Fibroblast of skin of right biceps (primary cell): ENCODE results near the gene INHBE.

ENCODE experiments used
- DNase-seq: peaks from one replicate; pipeline ENCODE4 v3.0.0-alpha.2; 2013

INHBE gene

DNA sequence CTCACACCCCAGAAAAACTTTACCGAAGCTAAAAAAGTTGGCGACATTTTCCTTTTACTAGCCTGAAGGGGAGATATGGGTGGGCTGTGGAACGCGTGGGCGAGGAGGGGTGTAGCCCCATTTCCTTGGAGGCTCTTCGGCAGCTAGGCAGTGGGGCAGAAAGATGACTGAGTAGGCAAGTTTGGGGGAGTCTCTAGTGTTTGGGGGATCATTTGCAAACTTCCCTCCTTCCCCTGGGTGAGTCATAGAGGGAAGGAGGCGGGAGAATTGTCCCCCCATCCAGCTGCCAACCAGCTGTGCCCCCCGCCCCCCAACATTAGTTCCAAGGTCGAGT, 6.8 kb downstream of the INHBE start:
- no peak for DNase-seq

DNA sequence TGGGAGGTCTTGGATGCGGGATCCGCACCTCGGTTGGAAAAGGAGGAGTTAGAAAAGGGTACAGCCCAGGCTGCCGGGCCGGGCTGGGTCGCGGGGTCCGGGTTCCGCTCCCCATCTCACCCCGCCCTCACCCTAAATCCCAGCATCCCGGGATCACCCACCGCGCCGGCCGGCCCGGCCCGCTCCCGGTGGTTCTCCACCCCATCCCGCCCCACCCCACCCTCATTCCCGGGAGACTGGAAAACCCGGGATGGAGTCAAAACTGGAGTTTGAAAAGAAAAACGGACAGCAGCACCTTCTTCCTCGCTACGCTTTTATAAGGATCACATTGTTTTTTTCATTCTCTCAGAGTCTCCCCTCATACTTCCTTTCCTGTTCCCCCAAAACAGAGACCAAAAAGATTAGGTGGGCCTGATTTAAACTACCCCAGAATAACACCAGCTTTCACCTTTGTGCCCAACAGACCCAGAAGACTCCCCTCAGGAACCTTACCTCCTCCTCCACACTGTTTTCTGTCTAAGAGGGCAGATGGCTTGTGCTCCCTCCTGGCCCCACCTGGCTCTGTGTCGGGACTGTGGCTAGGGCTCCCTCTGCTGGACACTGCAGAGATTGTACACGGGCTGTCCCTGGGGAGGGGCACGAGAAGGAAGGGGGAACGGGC, 7.3 kb downstream of the INHBE start:
- DNase-seq = peak; percentile 93

DNA sequence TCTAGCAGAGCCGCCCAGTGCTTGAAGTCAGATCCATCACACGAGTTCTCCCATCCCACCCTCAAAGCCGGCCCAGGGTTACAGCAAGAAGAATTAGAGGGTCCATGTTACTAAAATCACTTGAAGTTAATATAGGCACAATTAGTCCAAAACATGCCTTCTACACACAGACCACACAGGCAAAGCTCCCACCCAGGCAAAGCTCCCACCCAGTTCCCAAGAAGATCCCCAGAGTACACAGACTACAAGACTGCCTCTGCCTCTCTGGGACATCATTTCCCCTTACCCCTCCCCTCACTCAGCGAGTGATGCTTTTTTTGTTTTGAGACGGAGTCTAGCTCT, 7.8 kb downstream of the INHBE start:
- no peak for DNase-seq

DNA sequence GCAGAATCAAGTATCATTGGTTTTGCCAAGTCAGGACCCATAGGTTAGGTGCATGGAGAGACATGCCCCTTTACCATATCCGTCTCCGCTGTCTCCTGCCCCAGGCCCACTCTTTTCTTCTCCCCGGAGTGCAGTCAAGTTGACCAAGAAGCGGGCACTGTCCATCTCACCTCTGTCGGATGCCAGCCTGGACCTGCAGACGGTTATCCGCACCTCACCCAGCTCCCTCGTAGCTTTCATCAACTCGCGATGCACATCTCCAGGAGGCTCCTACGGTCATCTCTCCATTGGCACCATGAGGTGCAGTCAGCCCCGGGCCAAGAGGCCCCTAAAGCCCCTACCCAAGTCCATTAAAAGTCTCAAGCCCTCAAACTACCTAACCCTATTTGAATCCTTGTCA, 9.5 kb downstream of the INHBE start:
- DNase-seq = no peak

DNA sequence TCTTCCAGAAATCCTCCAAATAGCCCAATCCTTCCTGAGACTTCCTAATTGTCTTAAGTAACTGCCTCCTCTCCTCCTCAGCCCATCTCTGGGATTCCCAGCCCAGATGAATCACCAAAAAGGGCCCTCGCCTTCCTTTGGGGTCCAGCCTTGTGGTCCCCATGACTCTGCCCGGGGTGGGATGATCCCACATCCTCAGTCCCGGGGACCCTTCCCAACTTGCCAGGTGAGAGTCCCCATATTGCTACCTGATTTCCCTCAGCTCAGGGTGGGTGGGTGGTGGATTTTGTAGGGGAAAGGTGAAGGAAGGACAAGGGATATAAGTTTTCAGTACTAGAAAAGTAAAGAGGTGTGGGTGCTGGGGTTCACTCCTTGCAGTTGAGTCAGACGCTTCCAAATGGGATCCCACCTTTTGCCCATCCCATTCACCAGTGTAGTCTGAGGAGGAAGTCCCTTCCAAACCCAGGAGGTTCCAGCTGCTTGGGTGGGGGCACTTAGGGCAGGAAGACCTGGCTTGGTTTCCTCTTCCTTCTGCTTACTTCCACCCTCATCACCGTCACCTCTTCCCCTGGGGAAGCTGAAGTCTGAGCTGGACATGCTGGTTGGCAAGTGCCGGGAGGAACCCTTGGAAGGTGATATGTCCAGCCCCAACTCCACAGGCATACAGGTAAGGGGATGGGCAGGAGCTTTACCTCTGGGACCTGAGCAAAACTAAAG, 10.1 kb downstream of the INHBE start:
- no peak for DNase-seq

DNA sequence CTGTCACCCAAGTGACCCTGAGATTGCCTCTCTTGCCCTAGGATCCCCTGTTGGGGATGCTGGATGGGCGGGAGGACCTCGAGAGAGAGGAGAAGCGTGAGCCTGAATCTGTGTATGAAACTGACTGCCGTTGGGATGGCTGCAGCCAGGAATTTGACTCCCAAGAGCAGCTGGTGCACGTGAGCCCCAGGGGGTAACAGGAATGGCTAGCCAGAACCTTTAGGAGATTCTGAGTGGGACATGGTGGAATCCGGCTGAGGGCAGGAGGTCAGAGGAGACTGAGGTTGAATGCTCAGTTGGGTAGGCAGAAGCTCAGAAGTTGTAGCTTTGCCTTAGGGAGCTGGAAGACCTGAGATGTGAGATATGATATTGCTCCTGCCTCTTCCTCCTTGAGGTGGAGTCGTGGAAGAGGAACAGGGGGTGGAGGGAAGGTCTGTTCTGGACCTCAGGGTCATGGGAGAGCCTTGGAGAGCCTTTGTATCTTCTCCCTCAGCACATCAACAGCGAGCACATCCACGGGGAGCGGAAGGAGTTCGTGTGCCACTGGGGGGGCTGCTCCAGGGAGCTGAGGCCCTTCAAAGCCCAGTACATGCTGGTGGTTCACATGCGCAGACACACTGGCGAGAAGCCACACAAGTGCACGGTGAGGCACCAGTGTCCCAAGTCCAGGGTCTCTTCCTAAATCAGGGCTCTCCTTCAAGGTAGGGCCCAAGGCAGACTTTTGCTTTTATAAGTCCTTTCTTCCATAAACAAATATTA, 10.8 kb downstream of the INHBE start:
- no peak for DNase-seq

DNA sequence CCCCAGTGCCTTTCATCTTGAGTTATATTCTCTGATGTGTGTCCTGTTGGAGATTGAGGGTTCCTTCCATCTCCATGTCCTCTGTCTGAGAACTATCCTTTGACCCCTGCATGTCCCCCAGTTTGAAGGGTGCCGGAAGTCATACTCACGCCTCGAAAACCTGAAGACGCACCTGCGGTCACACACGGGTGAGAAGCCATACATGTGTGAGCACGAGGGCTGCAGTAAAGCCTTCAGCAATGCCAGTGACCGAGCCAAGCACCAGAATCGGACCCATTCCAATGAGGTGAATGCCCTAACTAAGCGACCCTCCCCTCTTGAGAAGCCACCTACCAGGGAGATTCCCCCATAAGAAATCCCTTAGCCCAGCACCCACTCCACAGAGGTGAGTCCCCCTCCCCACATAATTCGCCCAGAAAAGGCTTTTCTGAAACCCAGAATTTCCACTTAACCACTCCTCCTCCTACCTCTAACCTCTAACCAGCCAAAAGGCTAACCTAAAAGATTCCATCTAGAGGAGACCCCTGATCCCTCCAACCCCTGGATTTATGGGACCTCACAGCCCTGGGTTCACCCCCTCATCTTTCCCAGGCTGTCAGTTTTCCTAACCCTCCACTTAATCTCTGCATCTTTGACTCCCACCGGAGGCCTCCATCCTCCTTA, 12.2 kb downstream of the INHBE start:
- no peak for DNase-seq

DNA sequence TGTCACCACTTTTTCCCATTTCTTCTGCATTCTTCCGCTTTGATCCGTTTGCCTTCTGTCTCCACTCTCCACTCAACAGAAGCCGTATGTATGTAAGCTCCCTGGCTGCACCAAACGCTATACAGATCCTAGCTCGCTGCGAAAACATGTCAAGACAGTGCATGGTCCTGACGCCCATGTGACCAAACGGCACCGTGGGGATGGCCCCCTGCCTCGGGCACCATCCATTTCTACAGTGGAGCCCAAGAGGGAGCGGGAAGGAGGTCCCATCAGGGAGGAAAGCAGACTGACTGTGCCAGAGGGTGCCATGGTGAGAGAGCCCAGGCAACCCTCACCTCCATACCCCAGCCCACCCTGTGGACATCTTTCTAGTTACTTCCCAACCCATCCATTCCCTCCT, 12.8 kb downstream of the INHBE start:
- DNase-seq = no peak

DNA sequence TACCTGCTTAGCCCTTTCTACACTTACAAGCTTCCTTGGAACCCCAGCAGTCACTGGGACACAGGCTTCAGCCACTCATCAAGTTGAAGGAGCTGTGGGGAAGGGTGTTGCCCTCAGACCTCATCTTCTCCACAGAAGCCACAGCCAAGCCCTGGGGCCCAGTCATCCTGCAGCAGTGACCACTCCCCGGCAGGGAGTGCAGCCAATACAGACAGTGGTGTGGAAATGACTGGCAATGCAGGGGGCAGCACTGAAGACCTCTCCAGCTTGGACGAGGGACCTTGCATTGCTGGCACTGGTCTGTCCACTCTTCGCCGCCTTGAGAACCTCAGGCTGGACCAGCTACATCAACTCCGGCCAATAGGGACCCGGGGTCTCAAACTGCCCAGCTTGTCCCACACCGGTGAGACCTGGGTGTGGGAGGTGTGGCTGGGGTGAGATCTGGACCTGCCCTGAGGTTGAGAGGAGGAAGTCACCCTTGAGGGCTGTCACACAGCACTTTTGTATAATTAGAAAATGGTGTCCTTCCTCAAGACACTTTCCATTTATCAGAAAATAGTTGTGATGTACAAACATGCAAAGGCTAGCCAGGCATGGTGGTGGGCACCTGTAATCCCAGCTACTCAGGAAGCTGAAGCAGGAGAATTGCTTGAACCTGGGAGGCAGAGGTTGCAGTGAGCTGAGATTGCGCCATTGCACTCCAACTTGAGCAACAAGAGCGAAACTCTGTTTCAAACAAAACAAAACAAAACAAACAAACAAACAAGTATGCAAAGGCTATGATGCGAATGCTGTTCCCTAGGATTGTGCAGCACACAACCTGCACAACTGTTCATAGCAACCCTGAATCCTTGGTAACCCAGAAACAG, 14.4 kb downstream of the INHBE start:
- DNase-seq = no peak

DNA sequence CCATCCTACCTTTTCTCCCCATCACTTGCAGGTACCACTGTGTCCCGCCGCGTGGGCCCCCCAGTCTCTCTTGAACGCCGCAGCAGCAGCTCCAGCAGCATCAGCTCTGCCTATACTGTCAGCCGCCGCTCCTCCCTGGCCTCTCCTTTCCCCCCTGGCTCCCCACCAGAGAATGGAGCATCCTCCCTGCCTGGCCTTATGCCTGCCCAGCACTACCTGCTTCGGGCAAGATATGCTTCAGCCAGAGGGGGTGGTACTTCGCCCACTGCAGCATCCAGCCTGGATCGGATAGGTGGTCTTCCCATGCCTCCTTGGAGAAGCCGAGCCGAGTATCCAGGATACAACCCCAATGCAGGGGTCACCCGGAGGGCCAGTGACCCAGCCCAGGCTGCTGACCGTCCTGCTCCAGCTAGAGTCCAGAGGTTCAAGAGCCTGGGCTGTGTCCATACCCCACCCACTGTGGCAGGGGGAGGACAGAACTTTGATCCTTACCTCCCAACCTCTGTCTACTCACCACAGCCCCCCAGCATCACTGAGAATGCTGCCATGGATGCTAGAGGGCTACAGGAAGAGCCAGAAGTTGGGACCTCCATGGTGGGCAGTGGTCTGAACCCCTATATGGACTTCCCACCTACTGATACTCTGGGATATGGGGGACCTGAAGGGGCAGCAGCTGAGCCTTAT, 15.3 kb downstream of the INHBE start:
- DNase-seq = no peak

DNA sequence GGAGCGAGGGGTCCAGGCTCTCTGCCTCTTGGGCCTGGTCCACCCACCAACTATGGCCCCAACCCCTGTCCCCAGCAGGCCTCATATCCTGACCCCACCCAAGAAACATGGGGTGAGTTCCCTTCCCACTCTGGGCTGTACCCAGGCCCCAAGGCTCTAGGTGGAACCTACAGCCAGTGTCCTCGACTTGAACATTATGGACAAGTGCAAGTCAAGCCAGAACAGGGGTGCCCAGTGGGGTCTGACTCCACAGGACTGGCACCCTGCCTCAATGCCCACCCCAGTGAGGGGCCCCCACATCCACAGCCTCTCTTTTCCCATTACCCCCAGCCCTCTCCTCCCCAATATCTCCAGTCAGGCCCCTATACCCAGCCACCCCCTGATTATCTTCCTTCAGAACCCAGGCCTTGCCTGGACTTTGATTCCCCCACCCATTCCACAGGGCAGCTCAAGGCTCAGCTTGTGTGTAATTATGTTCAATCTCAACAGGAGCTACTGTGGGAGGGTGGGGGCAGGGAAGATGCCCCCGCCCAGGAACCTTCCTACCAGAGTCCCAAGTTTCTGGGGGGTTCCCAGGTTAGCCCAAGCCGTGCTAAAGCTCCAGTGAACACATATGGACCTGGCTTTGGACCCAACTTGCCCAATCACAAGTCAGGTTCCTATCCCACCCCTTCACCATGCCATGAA, 16.0 kb downstream of the INHBE start:
- DNase-seq = no peak

DNA sequence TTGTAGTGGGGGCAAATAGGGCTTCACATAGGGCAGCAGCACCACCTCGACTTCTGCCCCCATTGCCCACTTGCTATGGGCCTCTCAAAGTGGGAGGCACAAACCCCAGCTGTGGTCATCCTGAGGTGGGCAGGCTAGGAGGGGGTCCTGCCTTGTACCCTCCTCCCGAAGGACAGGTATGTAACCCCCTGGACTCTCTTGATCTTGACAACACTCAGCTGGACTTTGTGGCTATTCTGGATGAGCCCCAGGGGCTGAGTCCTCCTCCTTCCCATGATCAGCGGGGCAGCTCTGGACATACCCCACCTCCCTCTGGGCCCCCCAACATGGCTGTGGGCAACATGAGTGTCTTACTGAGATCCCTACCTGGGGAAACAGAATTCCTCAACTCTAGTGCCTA, 16.6 kb downstream of the INHBE start:
- no peak for DNase-seq

DNA sequence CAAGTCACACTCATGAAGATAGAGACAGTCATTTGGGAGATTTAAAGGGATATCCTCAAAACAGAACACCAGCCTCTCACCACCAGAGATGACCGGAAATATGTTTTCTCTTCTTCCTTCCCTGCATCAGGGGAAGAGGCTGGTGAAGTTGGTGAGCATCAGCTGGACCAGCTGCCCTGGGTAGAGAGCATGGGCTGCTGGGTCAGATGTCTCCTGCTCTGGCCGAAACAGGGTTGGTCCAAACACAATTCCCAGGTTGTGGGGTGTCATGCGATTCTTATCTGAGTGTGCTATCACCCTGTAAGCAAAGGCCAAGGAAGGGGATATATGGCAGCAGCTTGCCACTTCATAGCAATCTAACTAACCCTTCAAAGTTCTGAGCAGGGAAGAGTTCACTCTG, 17.3 kb downstream of the INHBE start:
- DNase-seq = no peak

DNA sequence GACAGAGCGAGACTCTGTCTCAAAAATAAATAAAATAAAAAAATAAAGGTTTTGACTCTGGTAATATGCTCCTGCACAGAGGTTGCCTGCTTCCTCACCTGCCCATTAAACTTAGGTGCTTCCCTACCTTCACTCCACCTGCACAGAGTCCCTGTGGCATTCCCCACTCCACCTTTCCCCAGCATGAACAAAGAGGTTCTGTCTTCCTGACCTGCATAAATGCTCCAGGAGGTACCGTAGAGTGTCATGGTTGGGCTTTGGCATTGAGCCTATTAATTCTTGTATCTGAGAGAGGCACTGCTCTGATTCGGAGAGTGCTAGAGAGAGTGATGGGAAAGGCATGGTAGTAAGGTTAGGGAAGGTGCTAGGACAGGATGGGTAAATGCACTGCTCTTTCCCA, 18.3 kb downstream of the INHBE start:
- DNase-seq = no peak

DNA sequence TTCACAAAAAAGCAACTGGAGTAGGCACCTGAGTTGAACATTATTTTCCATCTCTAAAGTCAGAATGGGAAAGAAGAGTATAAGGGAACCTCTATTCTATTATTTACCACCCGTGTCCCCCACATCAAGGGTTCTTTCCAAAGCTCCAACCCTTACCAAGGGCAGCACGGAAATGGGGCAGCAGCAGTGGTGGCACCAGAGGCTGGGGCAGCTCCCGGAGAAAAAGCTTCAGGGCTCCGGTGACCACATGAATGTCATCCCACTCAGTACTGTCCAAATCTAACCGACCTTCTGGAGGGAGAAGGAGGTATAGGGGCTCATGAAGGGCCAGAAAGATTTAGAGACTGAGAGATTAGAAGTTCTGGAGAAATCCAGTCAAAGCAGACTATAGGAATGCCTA, 18.8 kb downstream of the INHBE start:
- DNase-seq = no peak

DNA sequence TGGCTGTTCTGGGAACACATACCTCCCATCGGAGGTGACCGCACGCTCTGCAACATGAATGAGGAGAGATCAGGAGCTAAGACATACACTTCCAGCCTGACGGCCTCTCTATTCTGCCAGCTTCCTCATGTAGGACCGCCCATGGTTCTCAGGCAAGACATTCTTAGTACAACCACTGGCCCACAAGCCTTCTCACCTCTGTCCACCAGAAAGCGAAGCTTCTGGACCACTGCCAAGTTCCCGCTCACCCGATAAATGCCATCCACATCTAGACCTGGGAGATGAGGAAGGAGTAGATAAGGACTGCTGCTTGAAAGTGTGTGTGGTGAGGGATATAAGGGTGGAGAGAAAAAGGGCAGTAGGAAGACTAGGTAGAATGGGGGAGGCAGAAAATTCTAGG, 19.3 kb downstream of the INHBE start:
- no peak for DNase-seq

DNA sequence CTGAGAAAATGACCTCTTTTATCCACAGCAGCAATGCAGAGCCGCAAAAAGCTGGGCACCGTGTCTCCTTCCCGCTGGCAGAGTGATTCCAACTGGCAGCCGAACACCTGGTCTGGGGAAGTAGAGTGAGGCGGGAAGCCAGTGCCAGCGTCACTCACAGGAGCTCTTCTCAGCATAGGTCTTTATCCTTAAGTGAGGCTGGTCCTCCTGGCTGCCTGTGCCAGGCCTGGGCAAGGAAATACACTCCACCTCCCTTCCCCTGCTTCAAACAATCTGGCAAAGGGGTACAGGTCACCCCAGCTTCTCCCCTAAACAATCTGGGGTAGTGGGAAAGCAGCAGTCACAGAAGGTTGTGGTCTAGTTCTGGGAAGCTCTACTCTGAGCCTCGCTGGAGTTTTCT, 19.8 kb downstream of the INHBE start:
- no peak for DNase-seq

DNA sequence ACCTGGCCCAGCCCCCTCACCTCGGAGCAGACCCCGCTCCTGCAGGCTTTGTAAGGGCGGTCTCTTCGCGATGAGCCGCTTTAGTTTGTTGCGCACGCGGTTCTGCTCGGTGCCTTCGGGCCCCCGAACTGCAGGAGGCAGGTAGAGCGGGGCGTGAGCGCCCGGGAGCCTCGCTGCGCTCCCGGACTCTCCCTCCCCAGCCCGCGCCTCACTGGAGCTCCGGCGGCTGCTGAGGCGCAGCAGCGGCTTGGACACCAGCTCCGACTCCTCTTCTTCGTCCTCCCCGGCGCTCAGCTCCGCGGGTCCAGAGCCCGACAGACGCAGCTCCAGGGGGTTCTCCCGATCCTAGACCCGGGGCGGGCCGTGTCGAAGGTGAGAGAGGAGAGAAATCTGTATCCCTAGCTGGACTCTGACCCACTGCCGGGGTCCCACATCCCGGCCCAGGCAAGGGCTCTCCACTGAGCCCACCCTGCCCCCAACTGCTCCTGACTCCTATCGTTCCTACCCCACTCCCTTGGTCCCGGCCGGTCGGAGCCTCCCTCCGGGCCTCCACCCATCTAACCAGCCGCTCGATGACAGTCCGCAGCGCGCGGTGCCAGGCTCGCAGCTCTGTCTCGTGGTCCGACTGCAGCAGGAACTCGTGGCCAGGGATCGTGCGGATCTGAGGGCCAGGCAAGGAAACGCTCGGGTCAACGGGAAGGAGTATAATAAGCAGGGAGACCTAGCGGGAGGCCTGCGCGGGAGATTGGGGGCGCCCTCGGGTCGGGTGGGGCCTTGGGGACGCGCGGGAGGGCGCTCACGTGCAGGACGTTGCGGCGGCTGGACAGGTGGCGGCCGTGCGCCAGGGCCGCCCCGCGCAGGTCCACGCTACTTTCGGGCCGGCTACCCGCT, 20.4 kb downstream of the INHBE start:
- DNase-seq = no peak

DNA sequence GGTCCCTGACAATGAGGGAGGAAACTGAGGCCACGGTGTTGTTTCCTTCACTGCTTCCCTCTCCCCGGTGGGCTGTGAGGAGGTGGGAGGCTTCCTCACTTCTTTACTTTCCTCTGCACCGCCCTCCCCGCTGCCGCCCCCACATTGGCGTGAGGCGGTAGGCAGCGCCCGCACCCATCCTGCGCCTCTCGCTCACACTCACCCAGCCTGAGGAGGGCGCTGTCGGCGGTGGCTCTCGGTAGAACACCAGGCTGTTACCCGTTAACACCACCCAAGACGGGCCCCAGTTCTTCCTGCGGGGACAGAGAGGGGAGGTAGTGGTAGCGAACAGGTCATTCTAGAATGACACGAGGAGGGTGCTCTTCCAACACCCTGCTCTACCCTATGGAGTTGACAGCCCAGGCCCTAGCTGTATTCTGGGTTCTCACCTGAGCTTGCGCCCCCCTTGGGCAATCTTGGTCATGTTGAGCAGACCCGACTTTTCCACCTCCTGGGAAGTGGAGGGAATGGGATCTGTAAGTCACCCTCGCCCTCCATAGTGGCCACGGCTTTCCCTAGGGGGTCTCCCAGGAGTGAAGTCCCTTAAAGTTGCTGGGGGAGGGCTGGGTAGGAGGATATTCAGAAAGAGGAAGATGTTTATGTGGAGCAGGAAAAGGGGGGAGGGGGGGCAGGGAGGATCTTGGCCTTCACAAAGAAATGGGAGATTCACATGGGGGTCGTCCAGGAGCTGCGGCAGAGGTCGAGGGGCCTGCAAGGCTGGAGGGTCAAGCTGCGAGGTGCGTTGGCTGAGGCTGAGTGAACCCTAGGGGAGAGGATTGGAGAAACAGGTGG, 21.3 kb downstream of the INHBE start:
- DNase-seq = no peak
